ENCODE data around the gene HNRNPUL2. TPM values are rescaled to one million over a fixed set of nuclear protein-coding genes. Genes with fewer than 3 reads are reported as not detected.

HNRNPUL2 gene
- total and polyA plus RNA-seq, 9 of the 15 experiments (the other 6 are each of a cell fraction or from before 2014, with no cell fraction given): 0.89 to 44.3 (median 15.2) TPM

DNA sequence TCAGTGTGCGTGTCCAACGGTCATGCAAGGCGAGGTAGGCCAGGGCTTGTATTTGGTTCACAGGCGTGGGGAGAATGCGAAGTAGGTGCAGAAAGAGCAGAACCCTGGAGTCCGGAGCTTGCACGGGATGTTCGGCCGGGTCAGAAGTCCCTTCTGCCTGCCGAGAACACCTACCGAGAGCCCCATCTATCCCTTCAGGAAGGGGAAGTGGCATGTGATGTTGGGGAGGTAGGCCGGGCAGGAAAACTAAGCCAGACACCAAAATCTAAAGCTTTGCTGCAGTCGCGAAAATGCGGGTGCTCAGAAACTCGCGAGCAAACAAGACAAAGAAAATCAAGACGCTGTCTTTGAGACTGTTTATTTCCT lies 43.5 kb upstream of the HNRNPUL2 start:
- no peak for FAIRE-seq

More for the DNA sequence above, 43.5 kb upstream of the HNRNPUL2 start:
- no peaks in the 10 kb centered on the region for H3K9me3 ChIP-seq (replicated peaks; ENCODE audit: control insufficient read depth, insufficient read depth, low read depth, low read length)
- DNase-seq (ENCODE audit: extremely low read depth in 1 of 4, low spot score in 3 of 4): peak in 2 of 4 experiments; percentile 10 to 45
- H2AFZ ChIP-seq (ENCODE audit: low read depth, low read length): peak overlapping the region; percentile 91
- H3K36me3 ChIP-seq (ENCODE audit: control insufficient read depth, insufficient read depth, low read length): peaks cover 36% of the 10 kb centered on the region; the same call in 2 of the 3 replicates
- peak overlapping the region; percentile 86 for H3K4me2 ChIP-seq (ENCODE audit: insufficient read depth, low read length)
- intact Hi-C loops (cut with micrococcal nuclease) (no loop called here), in situ Hi-C loops (cut with MboI) (no loop called here)
- peak overlapping the region; percentile 69 to 89 for H3K9ac ChIP-seq (ENCODE audit: insufficient read depth in 1 of 2, low read depth in 2 of 2, low read length in 2 of 2)
- peak overlapping the region; percentile 48 for H3K4me3 ChIP-seq
- H3K9me1 ChIP-seq (ENCODE audit: control insufficient read depth, insufficient read depth, low read length): no peaks in the 10 kb centered on the region
- WGBS (ENCODE audit: insufficient coverage, low coverage, missing lambda C conversion rate): 15% methylated on average over 18 of the region's 18 CpGs
- no peak for TF ChIP-seq GTF2A2 (tag; IDR thresholded peaks at IDR 0.05)
- no peak for TF ChIP-seq KHSRP (IDR thresholded peaks at IDR 0.05)
- peak; percentile 86; the same call in 1 of the 2 replicates for TF ChIP-seq MBD1 (CRISPR knock-in tag; IDR thresholded peaks at IDR 0.05)
- peak; percentile 56 for TF ChIP-seq ZFX (CRISPR knock-in tag; IDR thresholded peaks at IDR 0.05)
- TF ChIP-seq, protein P1, sequence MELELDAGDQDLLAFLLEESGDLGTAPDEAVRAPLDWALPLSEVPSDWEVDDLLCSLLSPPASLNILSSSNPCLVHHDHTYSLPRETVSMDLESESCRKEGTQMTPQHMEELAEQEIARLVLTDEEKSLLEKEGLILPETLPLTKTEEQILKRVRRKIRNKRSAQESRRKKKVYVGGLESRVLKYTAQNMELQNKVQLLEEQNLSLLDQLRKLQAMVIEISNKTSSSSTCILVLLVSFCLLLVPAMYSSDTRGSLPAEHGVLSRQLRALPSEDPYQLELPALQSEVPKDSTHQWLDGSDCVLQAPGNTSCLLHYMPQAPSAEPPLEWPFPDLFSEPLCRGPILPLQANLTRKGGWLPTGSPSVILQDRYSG (tag; conservative IDR thresholded peaks at IDR 0.05; ENCODE audit: low read depth): 0 out of 2 replicates have a peak, but pooled peaks have one; percentile 28
- TF ChIP-seq ZNF592 (IDR thresholded peaks at IDR 0.05): peak; percentile 80
- TF ChIP-seq, protein P2, sequence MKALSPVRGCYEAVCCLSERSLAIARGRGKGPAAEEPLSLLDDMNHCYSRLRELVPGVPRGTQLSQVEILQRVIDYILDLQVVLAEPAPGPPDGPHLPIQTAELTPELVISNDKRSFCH (CRISPR knock-in tag; IDR thresholded peaks at IDR 0.05): no peak
- TF ChIP-seq, protein P2 (tag; IDR thresholded peaks at IDR 0.05): 0 out of 2 replicates have a peak, but pooled peaks have one; percentile 21
- peak; percentile 12; the same call in 1 of the 2 replicates for TF ChIP-seq MYC (IDR thresholded peaks at IDR 0.05; ENCODE audit: low read depth, low read length)
- TF ChIP-seq MYC (CRISPR knock-in tag; IDR thresholded peaks at IDR 0.05; ENCODE audit: borderline replicate concordance, low read depth): no peak
- TF ChIP-seq SPI1 (IDR thresholded peaks at IDR 0.05; ENCODE audit: borderline replicate concordance, low read depth, low read length): peak; percentile 44; the same call in 1 of the 2 replicates
- 0 out of 2 replicates have a peak, but pooled peaks have one; percentile 1 for TF ChIP-seq PHF8 (IDR thresholded peaks at IDR 0.05; ENCODE audit: borderline replicate concordance, low read length)
- peak; percentile 17 for TF ChIP-seq CHD1 (IDR thresholded peaks at IDR 0.05; ENCODE audit: low read length)
- no peak for ATAC-seq
- peaks cover 9 to 24% of the 10 kb centered on the region in 2 experiments for H3K4me1 ChIP-seq (replicated peaks in 1 of 2; ENCODE audit: control insufficient read depth in 2 of 2, insufficient read depth in 2 of 2, low read length in 2 of 2)
- POLR2A ChIA-PET: interaction anchor here (0.7 to 3.3 kb wide), 11 partner anchors 8 to 169 kb away, joined by 3 to 16 read pairs (median 6); partner anchors contain the start of genes C11orf98, CSKMT, HNRNPUL2 and MTA2
- H3K79me2 ChIP-seq (ENCODE audit: control insufficient read depth, insufficient read depth, low read length): peaks cover 28% of the 10 kb centered on the region
- no peaks in the 10 kb centered on the region for H4K20me1 ChIP-seq (replicated peaks; ENCODE audit: control insufficient read depth, insufficient read depth, low read length)
- CTCF ChIA-PET (ENCODE audit: low intra/inter-chr PET ratio): no interaction called here
- TSS peak; percentile 96 for BruUV-seq (replicated peaks)
- H3K27ac ChIP-seq (ENCODE audit: extremely low read depth, low read depth, low read length): peak overlapping the region; percentile 88
- no peaks in the 10 kb centered on the region for H3K27me3 ChIP-seq (ENCODE audit: control insufficient read depth in 2 of 2, insufficient read depth in 2 of 2, low read length in 2 of 2)
